ENCODE results near the gene ASAP2.

- no peak for TF ChIP-seq POLR2A (IDR thresholded peaks at IDR 0.05; ENCODE audit: low read depth, low read length)
- no peak for TF ChIP-seq POLR2AphosphoS5 (IDR thresholded peaks at IDR 0.05; ENCODE audit: low read depth, low read length)
- no peak for TF ChIP-seq TAF1 (IDR thresholded peaks at IDR 0.05; ENCODE audit: borderline replicate concordance, low read depth, low read length)
These were observed 215.9 kb downstream of the ASAP2 start for GRCh38 chr2:9422321-9423099.
